Bronchial epithelial cell (primary cell): Measurements from ENCODE around the gene ZFAND3. TPM values are rescaled to one million over a fixed set of nuclear protein-coding genes. Genes with fewer than 3 reads are reported as not detected.

Experiments used
- DNase-seq: peaks from one replicate; pipeline ENCODE4 v3.0.0-alpha.2; 2010; ENCODE audit warnings: low read depth
- FAIRE-seq: peaks from 2 replicates; lab custom pipeline; 2011; peaks lifted over from hg19 to GRCh38; lab: Jason Lieb, UNC
- H3K27me3 ChIP-seq: 2 replicates; pipeline ENCODE4 v1.5.1; 2011; ENCODE audit warnings: low read length; ENCODE audit not compliant: control insufficient read depth, insufficient read depth
- H3K36me3 ChIP-seq: 2 replicates; pipeline ENCODE4 v1.5.1; 2011; ENCODE audit warnings: low read length; ENCODE audit not compliant: control insufficient read depth, insufficient read depth
- H3K4me3 ChIP-seq: 2 replicates; pipeline ENCODE4 v1.5.1; 2011; ENCODE audit warnings: mild to moderate bottlenecking, low read depth, low read length, control low read depth
- total RNA-seq: library from RNA; depleted of rRNA; stranded (reverse); fragments of >200 nt; gene quantifications from 2 replicates; pipeline ENCODE4 v1.2.1, GENCODE V29; 2014
- TF ChIP-seq, protein P1 (sequence below): IDR thresholded peaks from 2 replicates; pipeline ENCODE4 v1.5.1; 2011; ENCODE audit warnings: mild to moderate bottlenecking, moderate library complexity, low read length, control low read depth, inconsistent platforms; ENCODE audit not compliant: insufficient read depth, severe bottlenecking

ZFAND3 gene
- total RNA-seq, 1 donor from 2014 or later = 25.5 TPM

DNA sequence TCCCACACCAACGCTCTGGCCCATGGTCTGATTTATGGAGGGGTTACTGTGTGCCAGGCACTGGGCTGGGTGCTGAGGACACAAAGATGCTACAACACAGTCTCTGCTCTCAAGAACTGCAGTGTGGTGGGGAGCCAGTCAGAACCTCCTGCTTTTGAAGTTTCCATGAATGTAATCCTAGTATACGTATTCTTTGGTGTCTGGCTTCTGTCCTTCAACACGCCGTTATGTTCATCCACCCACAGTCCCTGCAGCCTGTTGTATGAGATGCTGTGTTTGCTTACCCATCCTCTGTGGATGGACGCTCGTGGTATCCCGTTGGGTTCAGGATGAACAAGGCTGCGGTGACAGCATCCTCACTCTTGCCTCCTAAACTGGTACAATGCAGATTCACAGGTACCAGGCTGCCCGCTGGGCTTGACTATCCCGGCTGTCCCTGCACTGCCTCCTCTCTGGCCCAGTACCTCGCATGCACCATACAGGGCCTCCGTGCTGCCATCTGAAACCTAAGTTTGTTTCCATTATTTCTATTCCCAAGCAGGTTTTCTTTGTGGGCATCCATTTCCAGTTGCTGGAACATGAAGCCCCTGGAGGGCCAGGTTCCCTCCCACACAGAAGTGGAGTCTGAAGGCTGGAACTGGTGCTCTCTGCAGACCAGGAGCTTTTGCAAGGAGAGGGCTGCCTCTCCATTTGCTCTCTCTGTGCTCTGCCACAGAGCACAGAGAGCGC lies 364.5 kb downstream of the ZFAND3 start:
- TF ChIP-seq, protein P1, sequence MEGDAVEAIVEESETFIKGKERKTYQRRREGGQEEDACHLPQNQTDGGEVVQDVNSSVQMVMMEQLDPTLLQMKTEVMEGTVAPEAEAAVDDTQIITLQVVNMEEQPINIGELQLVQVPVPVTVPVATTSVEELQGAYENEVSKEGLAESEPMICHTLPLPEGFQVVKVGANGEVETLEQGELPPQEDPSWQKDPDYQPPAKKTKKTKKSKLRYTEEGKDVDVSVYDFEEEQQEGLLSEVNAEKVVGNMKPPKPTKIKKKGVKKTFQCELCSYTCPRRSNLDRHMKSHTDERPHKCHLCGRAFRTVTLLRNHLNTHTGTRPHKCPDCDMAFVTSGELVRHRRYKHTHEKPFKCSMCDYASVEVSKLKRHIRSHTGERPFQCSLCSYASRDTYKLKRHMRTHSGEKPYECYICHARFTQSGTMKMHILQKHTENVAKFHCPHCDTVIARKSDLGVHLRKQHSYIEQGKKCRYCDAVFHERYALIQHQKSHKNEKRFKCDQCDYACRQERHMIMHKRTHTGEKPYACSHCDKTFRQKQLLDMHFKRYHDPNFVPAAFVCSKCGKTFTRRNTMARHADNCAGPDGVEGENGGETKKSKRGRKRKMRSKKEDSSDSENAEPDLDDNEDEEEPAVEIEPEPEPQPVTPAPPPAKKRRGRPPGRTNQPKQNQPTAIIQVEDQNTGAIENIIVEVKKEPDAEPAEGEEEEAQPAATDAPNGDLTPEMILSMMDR = no peak
- Histone ChIP-seq H3K4me3 (no peak overlapping the region), H3K27me3 (no peaks in the 10 kb centered on the region), H3K36me3 (no peaks in the 10 kb centered on the region)
- DNase-seq (no peak), FAIRE-seq (no peak)

DNA sequence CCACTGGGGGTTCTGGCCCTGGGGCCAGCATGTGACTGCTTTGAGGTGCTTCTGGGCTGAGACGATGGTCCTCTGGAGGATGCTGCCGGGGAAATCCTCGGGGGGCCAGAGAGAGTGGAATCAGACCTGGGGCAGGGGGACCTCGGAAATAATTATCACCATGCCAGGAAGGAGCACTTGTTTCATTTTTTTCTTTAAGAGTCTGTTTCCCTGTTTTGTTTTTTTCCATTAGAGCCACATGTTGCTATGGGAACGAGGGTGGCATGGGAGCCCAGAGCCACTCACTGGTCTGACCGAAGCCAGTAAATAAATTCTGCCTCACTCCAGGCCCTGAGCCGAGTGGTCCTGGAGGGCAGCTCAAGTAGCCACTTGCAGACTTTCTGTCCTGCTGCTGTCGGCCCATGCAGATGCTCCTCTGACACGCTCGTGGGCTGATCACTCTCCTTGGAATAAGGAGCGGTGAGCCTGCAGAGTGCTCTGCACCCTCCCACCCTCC lies 365.1 kb downstream of the ZFAND3 start:
- FAIRE-seq (no peak), DNase-seq (no peak)
- Histone ChIP-seq H3K27me3 (no peaks in the 10 kb centered on the region), H3K4me3 (no peak overlapping the region), H3K36me3 (no peaks in the 10 kb centered on the region)
- TF ChIP-seq, protein P1 = no peak

DNA sequence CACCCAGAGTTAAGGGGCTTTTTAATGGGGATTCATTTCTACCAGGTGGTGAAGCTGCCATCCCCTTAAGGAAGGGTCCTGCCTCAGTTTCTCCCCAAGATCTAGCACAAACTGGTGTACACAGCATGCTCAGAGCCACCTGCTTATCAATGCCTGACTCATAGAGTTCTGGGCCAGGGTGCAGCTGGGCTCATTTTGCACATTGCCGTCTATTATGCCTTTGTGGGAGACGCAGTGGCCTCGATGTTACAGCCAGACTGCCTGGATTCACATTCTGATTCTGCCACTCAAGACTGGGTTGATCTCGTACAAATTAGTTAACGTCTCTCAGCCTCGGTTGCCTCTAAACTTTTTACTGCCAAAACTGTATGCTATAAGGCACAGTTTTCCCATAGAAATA lies 365.7 kb downstream of the ZFAND3 start:
- no peak for DNase-seq
- Histone ChIP-seq H3K4me3 (no peak overlapping the region), H3K36me3 (no peaks in the 10 kb centered on the region), H3K27me3 (no peaks in the 10 kb centered on the region)
- FAIRE-seq = no peak
- TF ChIP-seq, protein P1 = no peak

DNA sequence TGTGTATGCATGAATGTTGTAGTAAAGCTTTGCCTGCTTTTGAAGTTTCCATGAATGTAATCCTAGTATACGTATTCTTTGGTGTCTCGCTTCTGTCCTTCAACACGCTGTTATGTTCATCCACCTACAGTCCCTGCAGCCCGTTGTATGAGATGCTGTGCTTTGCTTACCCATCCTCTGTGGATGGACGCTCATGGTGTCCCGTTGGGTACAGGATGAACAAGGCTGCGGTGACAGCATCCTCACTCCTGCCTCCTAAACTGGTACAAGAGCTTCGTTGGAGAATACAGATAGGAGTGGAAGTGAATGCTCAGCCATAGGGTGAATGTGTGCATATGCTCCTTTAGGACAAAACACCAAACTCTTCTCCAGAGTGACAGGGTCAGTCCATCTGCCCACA lies 366.2 kb downstream of the ZFAND3 start:
- DNase-seq (no peak), FAIRE-seq (no peak)
- TF ChIP-seq, protein P1 = no peak

DNA sequence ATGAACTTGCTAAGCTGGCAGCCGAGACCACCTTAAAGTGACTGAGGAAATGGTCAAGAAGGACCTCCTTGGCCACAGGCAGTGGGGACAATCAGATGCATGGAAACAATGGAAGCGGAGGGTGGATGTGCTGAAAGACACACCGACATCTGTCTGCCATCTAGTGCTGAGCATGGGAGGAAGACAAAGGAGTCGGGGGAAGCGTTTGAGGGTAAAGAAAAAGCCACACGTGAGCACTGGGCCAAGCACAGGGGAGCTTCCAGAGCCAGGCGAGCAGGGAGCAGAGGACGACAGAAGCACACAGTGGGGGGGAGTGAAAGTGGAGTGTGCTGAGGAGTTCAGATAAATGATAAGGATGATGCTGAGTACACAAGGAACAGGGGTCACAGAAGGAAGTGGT lies 367.8 kb downstream of the ZFAND3 start:
- TF ChIP-seq, protein P1 = no peak
- FAIRE-seq (no peak), DNase-seq (no peak)
- Histone ChIP-seq H3K27me3 (no peaks in the 10 kb centered on the region), H3K4me3 (no peak overlapping the region), H3K36me3 (no peaks in the 10 kb centered on the region)

More for the DNA sequence above, 366.2 kb downstream of the ZFAND3 start:
- Histone ChIP-seq H3K27me3 (no peaks in the 10 kb centered on the region), H3K36me3 (no peaks in the 10 kb centered on the region), H3K4me3 (no peak overlapping the region)
